ENCODE measurements around the gene CHIT1.

The CHIT1 gene

GRCh38 chr1:203204756-203205155 lies 24.7 kb downstream of the CHIT1 start:
- TF ChIP-seq ISL1 (CRISPR knock-in tag; IDR thresholded peaks at IDR 0.05) (no peak), BACH2 (CRISPR knock-in tag; IDR thresholded peaks at IDR 0.05; ENCODE audit: borderline replicate concordance) (no peak), ARNTL (CRISPR knock-in tag; IDR thresholded peaks at IDR 0.05; ENCODE audit: borderline replicate concordance, low read depth) (no peak), TSHZ2 (CRISPR knock-in tag; IDR thresholded peaks at IDR 0.05) (no peak), POU6F1 (CRISPR knock-in tag; IDR thresholded peaks at IDR 0.05; ENCODE audit: borderline replicate concordance, low read depth) (no peak), ZNF565 (CRISPR knock-in tag; conservative IDR thresholded peaks at IDR 0.05; ENCODE audit: low read depth) (no peak), GLIS3 (CRISPR knock-in tag; IDR thresholded peaks at IDR 0.05) (no peak), ZNF8 (CRISPR knock-in tag; IDR thresholded peaks at IDR 0.05) (no peak), CSRNP3 (CRISPR knock-in tag; IDR thresholded peaks at IDR 0.05) (no peak), OSR1 (CRISPR knock-in tag; IDR thresholded peaks at IDR 0.05) (no peak), TCF4 (CRISPR knock-in tag; IDR thresholded peaks at IDR 0.05; ENCODE audit: borderline replicate concordance) (no peak), SNAI2 (CRISPR knock-in tag; IDR thresholded peaks at IDR 0.05) (no peak), CSDC2 (CRISPR knock-in tag; IDR thresholded peaks at IDR 0.05) (no peak), ESRRG (CRISPR knock-in tag; IDR thresholded peaks at IDR 0.05) (no peak)
- no peak for ATAC-seq

GRCh38 chr1:203202431-203203245 lies 26.8 kb downstream of the CHIT1 start:
- no peak for TF ChIP-seq TOX (CRISPR knock-in tag; IDR thresholded peaks at IDR 0.05; ENCODE audit: borderline replicate concordance)
- no peak for TF ChIP-seq ARNTL (CRISPR knock-in tag; IDR thresholded peaks at IDR 0.05; ENCODE audit: borderline replicate concordance, low read depth)
- no peak for TF ChIP-seq ESRRG (CRISPR knock-in tag; IDR thresholded peaks at IDR 0.05)
- TF ChIP-seq TSHZ2 (CRISPR knock-in tag; IDR thresholded peaks at IDR 0.05) = no peak
- no peak for TF ChIP-seq GLIS3 (CRISPR knock-in tag; IDR thresholded peaks at IDR 0.05)
- TF ChIP-seq CSDC2 (CRISPR knock-in tag; IDR thresholded peaks at IDR 0.05) = no peak
- no peak for TF ChIP-seq SNAI2 (CRISPR knock-in tag; IDR thresholded peaks at IDR 0.05)
- no peak for TF ChIP-seq BACH2 (CRISPR knock-in tag; IDR thresholded peaks at IDR 0.05; ENCODE audit: borderline replicate concordance)
- no peak for TF ChIP-seq RARB (CRISPR knock-in tag; IDR thresholded peaks at IDR 0.05)
- TF ChIP-seq CSRNP3 (CRISPR knock-in tag; IDR thresholded peaks at IDR 0.05) = no peak
- TF ChIP-seq ISL1 (CRISPR knock-in tag; IDR thresholded peaks at IDR 0.05) = no peak
- no peak for TF ChIP-seq ZNF70 (CRISPR knock-in tag; IDR thresholded peaks at IDR 0.05)
- no peak for TF ChIP-seq PPARA (CRISPR knock-in tag; IDR thresholded peaks at IDR 0.05; ENCODE audit: borderline replicate concordance)
- TF ChIP-seq ZNF565 (CRISPR knock-in tag; conservative IDR thresholded peaks at IDR 0.05; ENCODE audit: low read depth) = no peak
- no peak for TF ChIP-seq POU6F1 (CRISPR knock-in tag; IDR thresholded peaks at IDR 0.05; ENCODE audit: borderline replicate concordance, low read depth)
- no peak for ATAC-seq
